K562 (cell line): Measurements from ENCODE around the gene INPP4B. TPM values are rescaled to one million over a fixed set of nuclear protein-coding genes. Genes with fewer than 3 reads are reported as not detected.

Experiments used
- ATAC-seq: fragments of 200-7000 bp; cut with Tn5 transposase; 3 replicates; pipeline ENCODE4 v1.9.1; 2020; ENCODE audit warnings: moderate library complexity
- BruUV-seq: library from RNA; stranded (reverse); fragments of 400-500 nt; replicated peaks from 2 replicates; lab custom pipeline; 2021; lab: Mats Ljungman, UMichigan
- CTCF ChIA-PET: fragments of 300-600 bp; formaldehyde crosslinking; extraction: SDS; loops from one replicate; lab custom pipeline; 2021; ENCODE audit warnings: low intra/inter-chr PET ratio; lab: Yijun Ruan, JAX
- POLR2A ChIA-PET: fragments of 300-600, 350-650 bp; sonication (Branson Sonifier 250); formaldehyde crosslinking; extraction: SDS; loops from one replicate; lab custom pipeline; 2021; ENCODE audit warnings: antibody characterized with exemption, inconsistent platforms; lab: Yijun Ruan, JAX
- DNase-seq, 4 experiments: peaks; one replicate each; pipeline versions ENCODE4 v3.0.0 to v3.0.0-alpha.2; 2011 to 2018; ENCODE audit warnings: low spot score in 3 of 4, mixed read lengths in 3 of 4; ENCODE audit errors: extremely low read depth in 1 of 4
- FAIRE-seq: peaks from 2 replicates; lab custom pipeline; 2011; peaks lifted over from hg19 to GRCh38; lab: Jason Lieb, UNC
- H2AFZ ChIP-seq: 2 replicates; pipeline ENCODE4 v1.6.0; 2011; ENCODE audit warnings: low read depth, low read length, control low read depth, inconsistent platforms
- H3K27ac ChIP-seq: fragments of 200-600 bp; 3 replicates; pipeline ENCODE4 v1.8.0; 2011; ENCODE audit warnings: low read depth, mild to moderate bottlenecking, control low read depth, inconsistent platforms, low read length, moderate library complexity, mixed read lengths; ENCODE audit errors: extremely low read depth
- H3K27me3 ChIP-seq, 2 experiments: fragments of 300-600 bp in 1 of 2; 2 replicates in 1 of 2; 3 replicates in 1 of 2; pipeline versions ENCODE4 v1.6.0 to v1.8.0; 2011; ENCODE audit warnings: inconsistent platforms in 2 of 2, low read length in 2 of 2, mild to moderate bottlenecking in 1 of 2, mixed read lengths in 1 of 2, moderate library complexity in 1 of 2; ENCODE audit not compliant: control insufficient read depth in 2 of 2, insufficient read depth in 2 of 2
- H3K36me3 ChIP-seq: fragments of 300-600 bp; 3 replicates; pipeline ENCODE4 v1.8.0; 2011; ENCODE audit warnings: mild to moderate bottlenecking, low read length, inconsistent platforms; ENCODE audit not compliant: control insufficient read depth, insufficient read depth
- H3K4me1 ChIP-seq, 2 experiments: fragments of 200-600 bp in 1 of 2; replicated peaks in 1 of 2; 2 replicates in 1 of 2; 3 replicates in 1 of 2; pipeline versions ENCODE4 v1.5.1 to v1.8.0; 2011; ENCODE audit warnings: inconsistent platforms in 2 of 2, low read length in 2 of 2, mild to moderate bottlenecking in 1 of 2, mixed read lengths in 1 of 2, moderate library complexity in 1 of 2; ENCODE audit not compliant: control insufficient read depth in 2 of 2, insufficient read depth in 2 of 2
- H3K4me2 ChIP-seq: 2 replicates; pipeline ENCODE4 v1.6.1; 2011; ENCODE audit warnings: low read length, control low read depth, inconsistent platforms, mixed read lengths; ENCODE audit not compliant: insufficient read depth
- H3K4me3 ChIP-seq: fragments of 200-600 bp; sonication (generic), shearing (Covaris generic); 2 replicates; pipeline ENCODE4 v1.5.1; 2016; ENCODE audit warnings: control low read depth, inconsistent platforms
- H3K79me2 ChIP-seq: fragments of 200-600 bp; 3 replicates; pipeline ENCODE4 v1.8.0; 2011; ENCODE audit warnings: low read length, inconsistent platforms; ENCODE audit not compliant: control insufficient read depth, insufficient read depth
- H3K9ac ChIP-seq, 2 experiments: 2 replicates each; pipeline versions ENCODE4 v1.6.0 to v1.6.1; 2011; ENCODE audit warnings: low read depth in 2 of 2, low read length in 2 of 2, control low read depth in 1 of 2, inconsistent platforms in 1 of 2, mild to moderate bottlenecking in 1 of 2, mixed read lengths in 1 of 2; ENCODE audit not compliant: insufficient read depth in 1 of 2
- H3K9me1 ChIP-seq: one replicate; pipeline ENCODE4 v1.6.0; 2011; ENCODE audit warnings: inconsistent platforms, mild to moderate bottlenecking, low read length, moderate library complexity; ENCODE audit not compliant: control insufficient read depth, insufficient read depth
- H3K9me3 ChIP-seq: replicated peaks from 2 replicates; pipeline ENCODE4 v1.5.1; 2011; ENCODE audit warnings: low read depth, low read length, inconsistent platforms; ENCODE audit not compliant: control insufficient read depth, insufficient read depth
- H4K20me1 ChIP-seq: replicated peaks from 2 replicates; pipeline ENCODE4 v1.6.1; 2011; ENCODE audit warnings: low read length, inconsistent platforms, mixed read lengths; ENCODE audit not compliant: control insufficient read depth, insufficient read depth
- ARID3A ChIP-seq: IDR thresholded peaks from 2 replicates; pipeline ENCODE4 v1.6.1; 2012; ENCODE audit warnings: low read depth, low read length, improper control_type of control experiment, borderline replicate concordance
- FOXO4 ChIP-seq: fragments of 450-650 bp; formaldehyde crosslinking; IDR thresholded peaks from 2 replicates; pipeline ENCODE4 v1.4.0; 2020; ENCODE audit warnings: mild to moderate bottlenecking, moderate library complexity
- HDAC2 ChIP-seq: fragments of 450-650 bp; IDR thresholded peaks from 2 replicates; pipeline ENCODE4 v1.6.1; 2016; ENCODE audit warnings: mild to moderate bottlenecking
- NONO ChIP-seq, 2 experiments: fragments of 200-400 bp in 1 of 2; fragments of 450-650 bp in 1 of 2; formaldehyde crosslinking in 1 of 2; IDR thresholded peaks; 2 replicates each; pipeline ENCODE4 v1.6.1; 2017; ENCODE audit warnings: low read depth in 2 of 2, mild to moderate bottlenecking in 2 of 2, moderate library complexity in 2 of 2, low read length in 1 of 2
- RBFOX2 ChIP-seq: fragments of 200-400 bp; formaldehyde crosslinking; IDR thresholded peaks from 2 replicates; pipeline ENCODE4 v1.6.1; 2017; ENCODE audit warnings: low read depth, mild to moderate bottlenecking, low read length, moderate library complexity
- ZEB2 ChIP-seq: fragments of 450-650 bp; IDR thresholded peaks from 2 replicates; pipeline ENCODE4 v1.6.1; 2016
- ZNF263 ChIP-seq: sonication (generic); formaldehyde crosslinking; IDR thresholded peaks from 2 replicates; pipeline ENCODE4 v1.8.0; 2022; ENCODE audit warnings: mild to moderate bottlenecking, missing genetic modification reagents, borderline replicate concordance
- WGBS: fragments of 100-300 bp; shearing (Covaris generic); methylation state at CpG from one replicate; pipeline ENCODE4 v1.1.6; 2016; ENCODE audit warnings: low coverage, mixed read lengths; ENCODE audit not compliant: insufficient coverage; ENCODE audit errors: missing lambda C conversion rate; 5-methylcytosine and 5-hydroxymethylcytosine counted together
- in situ Hi-C: fragments of 300-500 bp; cut with MboI; formaldehyde crosslinking; loops from 4 replicates; pipeline ENCODE4 v1.15.0; 2018; ENCODE audit warnings: inconsistent platforms, mixed read lengths
- intact Hi-C: fragments of 100-400 bp; cut with micrococcal nuclease; formaldehyde crosslinking; loops from 2 replicates; pipeline ENCODE4 v1.14.2; 2022
- polyA plus RNA-seq, 8 experiments: library from polyadenylated mRNA; depleted of rRNA in 4 of 8; stranded (reverse) in 5 of 8; unstranded in 3 of 8; fragments of >200 nt; fragmentation: Nextera tagmentation in 2 of 8; fragmentation: Illumina TruSeq in 1 of 8; extraction: Ambion mirVana in 2 of 8; extraction: Trizol in 1 of 8; gene quantifications; 2 replicates each; pipeline versions ENCODE4 v1.2.1 to v1.2.3, GENCODE V29; 2011 to 2014; ENCODE audit warnings: inconsistent platforms in 1 of 8, missing spikeins in 1 of 8
- total RNA-seq, 7 experiments: library from RNA; depleted of rRNA in 6 of 7; stranded (reverse); fragments of >200 nt in 6 of 7; fragmentation: Illumina TruSeq in 2 of 7; extraction: Trizol in 2 of 7; gene quantifications; 2 replicates each; pipeline versions ENCODE4 v1.2.1 to v1.2.3, GENCODE V29; 2011 to 2021; ENCODE audit warnings: low replicate concordance in 1 of 7

INPP4B gene
- total and polyA plus RNA-seq, 9 of the 15 experiments (the other 6 are each of a cell fraction or from before 2014, with no cell fraction given) = 0.04 to 0.11 TPM; not detected in 7

GRCh38 chr4:142160509-142160908 lies 685.6 kb downstream of the INPP4B start:
- H3K27ac ChIP-seq = no peak overlapping the region
- H3K9me1 ChIP-seq = no peaks in the 10 kb centered on the region
- H3K9me3 ChIP-seq = no peaks in the 10 kb centered on the region
- no peaks in the 10 kb centered on the region for H3K79me2 ChIP-seq
- in situ Hi-C loops = no loop called here
- no peak overlapping the region for H2AFZ ChIP-seq
- no peak overlapping the region for H3K4me2 ChIP-seq
- ATAC-seq = no peak
- 3% methylated on average over 2 of the region's 2 CpGs for WGBS
- TF ChIP-seq ZNF263 (CRISPR knock-in tag) = no peak
- no peak for TF ChIP-seq ZEB2
- TF ChIP-seq ARID3A = no peak
- TF ChIP-seq FOXO4 (CRISPR knock-in tag) = no peak
- TF ChIP-seq RBFOX2 = no peak
- TF ChIP-seq HDAC2 = no peak
- TF ChIP-seq NONO (IDR thresholded peaks at IDR 0.05; ENCODE audit: low read depth in 2 of 2, low read length in 1 of 2) = no peak
- TF ChIP-seq, all 486 proteins: peak for 0
- no peaks in the 10 kb centered on the region for H3K27me3 ChIP-seq
- no peaks in the 10 kb centered on the region for H3K4me1 ChIP-seq
- no TSS peak for BruUV-seq
- FAIRE-seq (no peak), DNase-seq (no peak)
- no peak overlapping the region for H3K9ac ChIP-seq
- ChIA-PET CTCF (no interaction called here), POLR2A (no interaction called here)
- H4K20me1 ChIP-seq = no peaks in the 10 kb centered on the region
- no peaks in the 10 kb centered on the region for H3K36me3 ChIP-seq
- no peak overlapping the region for H3K4me3 ChIP-seq
- intact Hi-C loops = no loop called here
